CD14-positive monocyte (primary cell): ENCODE measurements around the gene PSMD12. TPM values are rescaled to one million over a fixed set of nuclear protein-coding genes. Genes with fewer than 3 reads are reported as not detected.
"Not testable (repeated sequence)": the region's sequence is repeated elsewhere in the genome, so short reads cannot be mapped to it uniquely, and the experiment has no call there.

ENCODE experiments used
- DNase-seq, 3 donors: peaks; one replicate each; pipeline ENCODE4 v3.0.0-alpha.2; 2011 to 2022
- H2AFZ ChIP-seq: 2 replicates; pipeline ENCODE4 v1.6.0; 2012; ENCODE audit warnings: mild to moderate bottlenecking, low read depth, low read length, inconsistent platforms; ENCODE audit not compliant: insufficient read depth, poor library complexity, severe bottlenecking
- H3K27ac ChIP-seq, 2 donors: 1 replicate in 1 of 2; 2 replicates in 1 of 2; pipeline ENCODE4 v1.5.1; 2012 to 2013; ENCODE audit warnings: low read length in 2 of 2, control low read depth in 1 of 2, inconsistent platforms in 1 of 2, low read depth in 1 of 2, mild to moderate bottlenecking in 1 of 2
- H3K27me3 ChIP-seq, 2 donors: one replicate each; pipeline versions ENCODE4 v1.6.0 to v1.6.1; 2011 to 2013; ENCODE audit warnings: low read length in 2 of 2; ENCODE audit not compliant: control insufficient read depth in 2 of 2, insufficient read depth in 2 of 2
- H3K36me3 ChIP-seq, 2 donors: replicated peaks in 1 of 2; 1 replicate in 1 of 2; 2 replicates in 1 of 2; pipeline versions ENCODE4 v1.5.1 to v1.6.1; 2012 to 2013; ENCODE audit warnings: low read length in 2 of 2, control low read depth in 1 of 2, inconsistent platforms in 1 of 2, mild to moderate bottlenecking in 1 of 2; ENCODE audit not compliant: insufficient read depth in 2 of 2, control insufficient read depth in 1 of 2
- H3K4me1 ChIP-seq, 2 donors: 1 replicate in 1 of 2; 2 replicates in 1 of 2; pipeline versions ENCODE4 v1.5.1 to v1.6.1; 2012 to 2013; ENCODE audit warnings: low read length in 2 of 2, control low read depth in 1 of 2, inconsistent platforms in 1 of 2, mild to moderate bottlenecking in 1 of 2, moderate library complexity in 1 of 2; ENCODE audit not compliant: insufficient read depth in 2 of 2, control insufficient read depth in 1 of 2
- H3K4me2 ChIP-seq: replicated peaks from 2 replicates; pipeline ENCODE3; 2012; ENCODE audit warnings: low read length, moderate library complexity, mild to moderate bottlenecking; ENCODE audit not compliant: poor library complexity, severe bottlenecking; ENCODE audit errors: extremely low read depth
- H3K4me3 ChIP-seq, 3 experiments: fragments of 200-600 bp in 1 of 3; sonication (generic) in 1 of 3; replicated peaks in 1 of 3; 1 replicate in 2 of 3; 2 replicates in 1 of 3; pipeline ENCODE4 v1.5.1; 2011 to 2013; ENCODE audit warnings: low read length in 3 of 3, mild to moderate bottlenecking in 3 of 3, control low read depth in 2 of 3, low read depth in 2 of 3, inconsistent platforms in 1 of 3, moderate library complexity in 1 of 3
- H3K79me2 ChIP-seq: 2 replicates; pipeline ENCODE4 v1.6.0; 2012; ENCODE audit warnings: mild to moderate bottlenecking, control low read depth, inconsistent platforms, low read length, moderate library complexity; ENCODE audit not compliant: insufficient read depth
- H3K9ac ChIP-seq: 2 replicates; pipeline ENCODE4 v1.6.0; 2017; ENCODE audit warnings: low read length, mild to moderate bottlenecking; ENCODE audit not compliant: insufficient read depth, poor library complexity, severe bottlenecking
- H3K9me3 ChIP-seq, 2 donors: replicated peaks in 1 of 2; 1 replicate in 1 of 2; 2 replicates in 1 of 2; pipeline versions ENCODE4 v1.5.1 to v1.6.1; 2012 to 2013; ENCODE audit warnings: low read length in 2 of 2, control low read depth in 1 of 2; ENCODE audit not compliant: control insufficient read depth in 1 of 2, insufficient read depth in 1 of 2
- H4K20me1 ChIP-seq: 2 replicates; pipeline ENCODE4 v1.6.0; 2012; ENCODE audit warnings: mild to moderate bottlenecking, low read length, control low read depth, moderate library complexity; ENCODE audit not compliant: insufficient read depth
- H3K27ac Mint-ChIP-seq, 7 donors: one replicate each; pipeline ENCODE4 v1.8.0; 2020; ENCODE audit warnings: mild to moderate bottlenecking in 7 of 7, mixed read lengths in 7 of 7, moderate library complexity in 6 of 7, inconsistent platforms in 2 of 7
- H3K27me3 Mint-ChIP-seq, 3 donors: one replicate each; pipeline ENCODE4 v1.8.0; 2021 to 2022; ENCODE audit warnings: low read depth in 3 of 3, mild to moderate bottlenecking in 3 of 3, mixed read lengths in 3 of 3, moderate library complexity in 3 of 3, inconsistent platforms in 1 of 3
- H3K36me3 Mint-ChIP-seq, 2 donors: one replicate each; pipeline ENCODE4 v1.8.0; 2020; ENCODE audit warnings: mixed read lengths in 2 of 2, inconsistent platforms in 1 of 2, mild to moderate bottlenecking in 1 of 2
- H3K4me1 Mint-ChIP-seq: one replicate; pipeline ENCODE4 v1.8.0; 2020; ENCODE audit warnings: mild to moderate bottlenecking, mixed read lengths
- H3K4me3 Mint-ChIP-seq, 2 donors: one replicate each; pipeline ENCODE4 v1.8.0; 2020; ENCODE audit warnings: mild to moderate bottlenecking in 2 of 2, mixed read lengths in 2 of 2, moderate library complexity in 1 of 2
- H3K9me3 Mint-ChIP-seq, 7 donors: one replicate each; pipeline ENCODE4 v1.8.0; 2020 to 2022; ENCODE audit warnings: mixed read lengths in 7 of 7, mild to moderate bottlenecking in 6 of 7, moderate library complexity in 6 of 7, inconsistent platforms in 2 of 7
- WGBS: methylation state at CpG from one replicate; pipeline ENCODE4 v1.1.5; 2013; ENCODE audit warnings: missing lambda C conversion rate; ENCODE audit not compliant: insufficient coverage; 5-methylcytosine and 5-hydroxymethylcytosine counted together
- intact Hi-C, 2 donors: fragments of 100-400 bp; cut with micrococcal nuclease; formaldehyde crosslinking; loops; one replicate each; pipeline versions ENCODE4 v1.15.0 to v1.15.1; 2023
- polyA plus RNA-seq, 3 donors: library from polyadenylated mRNA; depleted of rRNA in 1 of 3; unstranded in 2 of 3; stranded (reverse) in 1 of 3; fragments of 300-500 nt in 2 of 3; fragments of >200 nt in 1 of 3; fragmentation: Illumina TruSeq in 2 of 3; gene quantifications; 1 replicate in 2 of 3; 2 replicates in 1 of 3; pipeline ENCODE4 v1.2.3, GENCODE V29; 2012 to 2021
- TF ChIP-seq, protein P1 (sequence below): fragments of 200-600 bp; IDR thresholded peaks from one replicate; pipeline ENCODE4 v1.8.0; 2022; ENCODE audit warnings: antibody characterized with exemption, mild to moderate bottlenecking

PSMD12 gene
- polyA plus RNA-seq, 3 donors = 16.2 to 30.7 (median 17.8) TPM

DNA sequence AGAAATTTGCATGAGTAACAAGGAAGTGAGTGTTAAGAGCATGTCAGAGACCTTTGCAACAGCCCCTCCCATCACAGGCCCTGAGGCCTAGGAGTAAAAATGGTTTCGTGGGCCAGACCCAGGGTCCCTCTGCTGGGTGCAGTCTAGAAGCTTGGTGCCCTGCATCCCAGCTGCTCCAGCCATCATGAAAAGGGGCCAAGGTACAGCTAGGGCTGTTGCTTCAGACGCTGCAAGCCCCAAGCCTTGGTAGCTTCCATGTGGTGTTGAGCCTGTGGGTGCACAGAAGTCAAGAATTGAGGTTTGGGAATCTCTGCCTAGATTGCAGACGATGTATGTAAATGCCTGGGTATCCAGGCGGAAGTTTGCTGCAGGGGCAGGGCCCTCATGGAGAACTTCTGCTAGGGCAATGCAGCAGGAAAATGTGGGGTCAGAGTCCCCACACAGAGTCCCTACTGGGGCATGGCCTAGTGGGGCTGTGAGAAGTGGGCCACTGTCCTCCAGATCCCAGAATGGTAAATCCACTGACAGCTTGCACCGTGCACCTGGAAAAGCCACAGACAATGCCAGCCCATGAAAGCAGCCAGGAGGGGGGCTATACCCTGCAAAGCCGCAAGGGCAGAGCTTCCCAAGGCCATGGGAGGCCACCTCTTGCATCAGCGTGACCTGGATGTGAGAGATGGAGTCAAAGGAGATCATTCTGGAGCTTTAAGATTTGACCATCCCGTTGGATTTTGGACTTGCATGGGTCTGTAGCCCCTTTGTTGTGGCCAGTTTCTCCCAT is 34.8 kb downstream of the PSMD12 start:
- H3K4me3 ChIP-seq, H3K4me2 ChIP-seq, H3K9me3 ChIP-seq, H3K9ac ChIP-seq, H3K4me3 Mint-ChIP-seq, intact Hi-C loops, H3K4me1 Mint-ChIP-seq, H3K27me3 ChIP-seq, H3K79me2 ChIP-seq, H2AFZ ChIP-seq, DNase-seq, H3K4me1 ChIP-seq, H3K27me3 Mint-ChIP-seq, H3K36me3 ChIP-seq, H3K27ac Mint-ChIP-seq, H4K20me1 ChIP-seq, H3K27ac ChIP-seq, H3K36me3 Mint-ChIP-seq: not testable (repeated sequence)
- WGBS = 97% methylated on average over 7 of the region's 8 CpGs
- H3K9me3 Mint-ChIP-seq = peaks cover 2 to 11% (median 7%) of the 10 kb centered on the region in 7 donors

DNA sequence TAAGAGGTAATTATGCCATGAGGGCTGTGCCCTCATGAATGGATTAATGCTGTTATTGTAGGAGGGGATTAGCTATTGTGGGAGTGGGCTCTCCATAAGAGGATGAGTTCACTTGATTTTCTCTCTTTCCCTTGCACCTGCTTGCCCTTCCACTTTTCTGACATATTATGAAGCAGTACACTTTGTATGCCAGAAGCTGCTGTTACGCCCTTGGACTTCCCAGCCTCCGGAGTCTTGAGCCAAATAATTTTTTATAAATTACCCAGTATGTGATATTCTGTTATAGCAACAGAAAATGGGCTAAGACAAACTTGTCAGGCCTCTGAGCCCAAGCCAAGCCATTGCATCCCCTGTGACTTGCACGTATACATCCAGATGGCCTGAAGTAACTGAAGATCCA is 38.4 kb downstream of the PSMD12 start:
- no peak overlapping the region for H3K4me3 Mint-ChIP-seq
- no peak overlapping the region for H3K4me2 ChIP-seq
- no peaks in the 10 kb centered on the region for H3K4me1 ChIP-seq
- H3K4me3 ChIP-seq = no peak overlapping the region
- H3K27me3 Mint-ChIP-seq = peaks cover 2 to 6% (median 2%) of the 10 kb centered on the region in 3 donors
- no peak overlapping the region for H3K9ac ChIP-seq
- no peak overlapping the region for H3K27ac ChIP-seq
- TF ChIP-seq, protein P1, sequence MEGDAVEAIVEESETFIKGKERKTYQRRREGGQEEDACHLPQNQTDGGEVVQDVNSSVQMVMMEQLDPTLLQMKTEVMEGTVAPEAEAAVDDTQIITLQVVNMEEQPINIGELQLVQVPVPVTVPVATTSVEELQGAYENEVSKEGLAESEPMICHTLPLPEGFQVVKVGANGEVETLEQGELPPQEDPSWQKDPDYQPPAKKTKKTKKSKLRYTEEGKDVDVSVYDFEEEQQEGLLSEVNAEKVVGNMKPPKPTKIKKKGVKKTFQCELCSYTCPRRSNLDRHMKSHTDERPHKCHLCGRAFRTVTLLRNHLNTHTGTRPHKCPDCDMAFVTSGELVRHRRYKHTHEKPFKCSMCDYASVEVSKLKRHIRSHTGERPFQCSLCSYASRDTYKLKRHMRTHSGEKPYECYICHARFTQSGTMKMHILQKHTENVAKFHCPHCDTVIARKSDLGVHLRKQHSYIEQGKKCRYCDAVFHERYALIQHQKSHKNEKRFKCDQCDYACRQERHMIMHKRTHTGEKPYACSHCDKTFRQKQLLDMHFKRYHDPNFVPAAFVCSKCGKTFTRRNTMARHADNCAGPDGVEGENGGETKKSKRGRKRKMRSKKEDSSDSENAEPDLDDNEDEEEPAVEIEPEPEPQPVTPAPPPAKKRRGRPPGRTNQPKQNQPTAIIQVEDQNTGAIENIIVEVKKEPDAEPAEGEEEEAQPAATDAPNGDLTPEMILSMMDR = no peak
- H3K79me2 ChIP-seq = no peaks in the 10 kb centered on the region
- no peaks in the 10 kb centered on the region for H3K27me3 ChIP-seq
- no peak overlapping the region for H3K27ac Mint-ChIP-seq
- peaks cover 0 to 11% (median 7%) of the 10 kb centered on the region in 7 donors for H3K9me3 Mint-ChIP-seq
- no peaks in the 10 kb centered on the region for H4K20me1 ChIP-seq
- H3K4me1 Mint-ChIP-seq = no peaks in the 10 kb centered on the region
- no peak overlapping the region for H2AFZ ChIP-seq
- no CpG with 5 or more reads among the region's 3 CpGs for WGBS
- intact Hi-C loops = no loop called here
- H3K36me3 ChIP-seq = no peaks in the 10 kb centered on the region
- no peaks in the 10 kb centered on the region for H3K9me3 ChIP-seq
- no peak for DNase-seq
- no peaks in the 10 kb centered on the region for H3K36me3 Mint-ChIP-seq

DNA sequence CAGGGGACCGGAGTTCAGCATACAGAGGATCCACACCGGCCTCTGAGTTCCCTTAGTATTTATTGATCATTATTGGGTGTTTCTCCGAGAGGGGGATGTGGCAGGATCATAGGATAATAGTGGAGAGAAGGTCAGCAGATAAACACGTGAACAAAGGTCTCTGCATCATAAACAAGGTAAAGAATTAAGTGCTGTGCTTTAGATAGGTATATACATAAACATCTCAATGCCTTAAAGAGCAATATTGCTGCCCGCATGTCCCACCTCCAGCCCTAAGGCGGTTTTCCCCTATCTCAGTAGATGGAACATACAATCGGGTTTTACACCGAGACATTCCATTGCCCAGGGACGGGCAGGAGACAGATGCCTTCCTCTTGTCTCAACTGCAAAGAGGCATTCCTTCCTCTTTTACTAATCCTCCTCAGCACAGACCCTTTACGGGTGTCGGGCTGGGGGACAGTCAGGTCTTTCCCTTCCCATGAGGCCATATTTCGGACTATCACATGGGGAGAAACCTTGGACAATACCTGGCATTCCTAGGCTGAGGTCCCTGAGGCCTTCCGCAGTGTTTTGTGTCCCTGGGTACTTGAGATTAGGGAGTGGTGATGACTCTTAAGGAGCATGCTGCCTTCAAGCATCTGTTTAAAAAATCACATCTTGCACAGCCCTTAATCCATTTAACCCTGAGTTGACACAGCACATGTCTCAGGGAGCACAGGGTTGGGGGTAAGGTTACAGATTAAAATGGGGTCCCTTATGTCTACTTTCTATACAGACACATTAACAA is 39.2 kb downstream of the PSMD12 start:
- not testable (repeated sequence) for H3K9ac ChIP-seq, H3K27me3 ChIP-seq, H3K4me3 Mint-ChIP-seq

More for the DNA sequence above, 39.2 kb downstream of the PSMD12 start:
- H3K9me3 ChIP-seq, H3K27me3 Mint-ChIP-seq, H3K27ac ChIP-seq, H2AFZ ChIP-seq, H3K36me3 ChIP-seq, DNase-seq, H3K79me2 ChIP-seq, H3K4me1 ChIP-seq, intact Hi-C loops, H3K36me3 Mint-ChIP-seq, H4K20me1 ChIP-seq, H3K4me2 ChIP-seq, H3K4me3 ChIP-seq, H3K4me1 Mint-ChIP-seq: not testable (repeated sequence)
- H3K27ac Mint-ChIP-seq = peak overlapping the region in 1 of 7 donors; percentile 41
- peaks cover 0 to 11% (median 6%) of the 10 kb centered on the region in 7 donors for H3K9me3 Mint-ChIP-seq
- 100% methylated on average over 2 of the region's 13 CpGs for WGBS
